A673 (cell line): ENCODE data around the gene BANP.

Experiments used
- EZH2 ChIP-seq: fragments of 200-600 bp; sonication (generic); IDR thresholded peaks from 2 replicates; pipeline ENCODE4 v1.6.1; 2017; ENCODE audit warnings: borderline replicate concordance, low read depth, mild to moderate bottlenecking, mixed read lengths, antibody characterized with exemption, low read length; ENCODE audit not compliant: poor library complexity, severe bottlenecking
- TF ChIP-seq, protein P1 (sequence below): fragments of 300-800, 200-600 bp; sonication (generic); conservative IDR thresholded peaks from 2 replicates; pipeline ENCODE4 v1.5.1; 2017; ENCODE audit warnings: low read depth, mild to moderate bottlenecking, antibody characterized with exemption, low read length, moderate library complexity, mixed read lengths

DNA sequence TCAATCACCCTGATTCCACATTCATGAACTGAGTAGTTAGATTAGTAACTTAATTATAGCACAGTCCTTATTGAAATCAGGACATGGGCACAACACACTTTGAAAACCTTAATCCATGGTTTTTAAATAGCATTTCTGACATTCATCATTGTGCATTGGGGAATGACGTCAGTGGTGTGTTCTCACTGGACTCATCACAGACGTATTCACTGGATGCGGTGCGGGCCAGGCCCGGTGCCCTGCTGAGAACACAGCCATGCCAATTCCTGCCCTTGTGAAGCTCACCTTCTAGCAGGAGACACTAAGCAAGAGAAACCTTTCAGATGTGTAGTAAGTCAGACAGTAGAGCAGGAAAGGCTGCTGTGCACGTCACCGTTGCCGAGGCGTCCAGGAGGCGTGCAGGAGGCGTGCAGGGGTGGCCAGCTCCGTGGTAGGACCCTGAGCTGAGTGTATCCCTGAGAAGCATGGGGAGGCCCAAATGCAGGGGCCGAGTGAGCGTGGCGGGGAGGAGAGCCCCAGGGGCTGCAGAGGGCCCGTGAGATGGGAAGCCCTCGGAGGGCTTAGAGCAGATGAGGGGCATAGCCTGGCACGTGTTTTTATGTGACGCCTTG is 12.9 kb downstream of the BANP start:
- TF ChIP-seq, protein P1, sequence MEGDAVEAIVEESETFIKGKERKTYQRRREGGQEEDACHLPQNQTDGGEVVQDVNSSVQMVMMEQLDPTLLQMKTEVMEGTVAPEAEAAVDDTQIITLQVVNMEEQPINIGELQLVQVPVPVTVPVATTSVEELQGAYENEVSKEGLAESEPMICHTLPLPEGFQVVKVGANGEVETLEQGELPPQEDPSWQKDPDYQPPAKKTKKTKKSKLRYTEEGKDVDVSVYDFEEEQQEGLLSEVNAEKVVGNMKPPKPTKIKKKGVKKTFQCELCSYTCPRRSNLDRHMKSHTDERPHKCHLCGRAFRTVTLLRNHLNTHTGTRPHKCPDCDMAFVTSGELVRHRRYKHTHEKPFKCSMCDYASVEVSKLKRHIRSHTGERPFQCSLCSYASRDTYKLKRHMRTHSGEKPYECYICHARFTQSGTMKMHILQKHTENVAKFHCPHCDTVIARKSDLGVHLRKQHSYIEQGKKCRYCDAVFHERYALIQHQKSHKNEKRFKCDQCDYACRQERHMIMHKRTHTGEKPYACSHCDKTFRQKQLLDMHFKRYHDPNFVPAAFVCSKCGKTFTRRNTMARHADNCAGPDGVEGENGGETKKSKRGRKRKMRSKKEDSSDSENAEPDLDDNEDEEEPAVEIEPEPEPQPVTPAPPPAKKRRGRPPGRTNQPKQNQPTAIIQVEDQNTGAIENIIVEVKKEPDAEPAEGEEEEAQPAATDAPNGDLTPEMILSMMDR = no peak
- TF ChIP-seq EZH2 = no peak
